Measurements from ENCODE around the gene LPA. TPM values are rescaled to one million over a fixed set of nuclear protein-coding genes. Genes with fewer than 3 reads are reported as not detected.
"Not testable (repeated sequence)": the region's sequence is repeated elsewhere in the genome, so short reads cannot be mapped to it uniquely, and the experiment has no call there.

The LPA gene
- polyA plus RNA-seq, 3 donors from 2014 or later, result not detected

- not testable (repeated sequence) for H3K4me3 Mint-ChIP-seq; DNase-seq; H3K4me1 Mint-ChIP-seq; H3K36me3 Mint-ChIP-seq; H3K9me3 Mint-ChIP-seq; H3K27me3 Mint-ChIP-seq (ENCODE audit: low read depth in 3 of 3); H3K27ac Mint-ChIP-seq
These were observed 68.8 kb downstream of the LPA start for GRCh38 chr6:160595297-160595696.

GRCh38 chr6:160586374-160586773 is 77.7 kb downstream of the LPA start:
- no peak for DNase-seq
- Mint-ChIP-seq H3K27ac (no peak overlapping the region), H3K4me1 (no peaks in the 10 kb centered on the region), H3K36me3 (no peaks in the 10 kb centered on the region), H3K4me3 (no peak overlapping the region), H3K27me3 (ENCODE audit: low read depth in 3 of 3) (peaks cover 2 to 9% (median 8%) of the 10 kb centered on the region in 3 donors), H3K9me3 (peaks cover 0 to 12% (median 3%) of the 10 kb centered on the region in 6 donors)

DNA sequence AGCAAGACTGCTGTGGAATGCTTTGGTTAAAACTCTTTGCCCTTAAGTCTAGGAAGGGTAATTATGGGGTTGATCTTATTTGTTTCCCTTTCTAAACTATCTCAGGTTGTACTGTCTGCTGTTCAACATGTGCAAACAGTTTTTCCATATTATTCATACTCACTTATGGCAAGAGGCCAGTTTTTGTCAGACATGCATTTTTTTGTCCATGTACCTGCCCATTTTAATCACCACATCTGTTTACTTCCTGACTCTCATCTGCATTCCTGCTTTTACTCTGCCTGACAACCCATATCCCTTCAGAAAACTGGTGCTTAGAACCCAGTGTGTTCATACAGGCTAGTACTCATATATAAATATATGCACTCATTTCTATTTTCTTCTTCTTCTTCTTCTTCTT is 80.3 kb downstream of the LPA start:
- Mint-ChIP-seq H3K4me3 (no peak overlapping the region), H3K9me3 (peaks cover 0 to 6% (median 3%) of the 10 kb centered on the region in 6 donors), H3K4me1 (no peaks in the 10 kb centered on the region), H3K27me3 (ENCODE audit: low read depth in 3 of 3) (peaks cover 2 to 19% (median 9%) of the 10 kb centered on the region in 3 donors), H3K27ac (no peak overlapping the region), H3K36me3 (no peaks in the 10 kb centered on the region)
- DNase-seq, result no peak

GRCh38 chr6:160581406-160581805 is 82.7 kb downstream of the LPA start:
- no peak for DNase-seq
- no peaks in the 10 kb centered on the region for H3K36me3 Mint-ChIP-seq
- H3K4me3 Mint-ChIP-seq, result no peak overlapping the region
- no peak overlapping the region for H3K27ac Mint-ChIP-seq
- H3K27me3 Mint-ChIP-seq (ENCODE audit: low read depth in 3 of 3), result peaks cover 2 to 15% (median 7%) of the 10 kb centered on the region in 3 donors
- H3K4me1 Mint-ChIP-seq, result no peaks in the 10 kb centered on the region
- peaks cover 0 to 6% (median 2%) of the 10 kb centered on the region in 6 donors for H3K9me3 Mint-ChIP-seq

DNA sequence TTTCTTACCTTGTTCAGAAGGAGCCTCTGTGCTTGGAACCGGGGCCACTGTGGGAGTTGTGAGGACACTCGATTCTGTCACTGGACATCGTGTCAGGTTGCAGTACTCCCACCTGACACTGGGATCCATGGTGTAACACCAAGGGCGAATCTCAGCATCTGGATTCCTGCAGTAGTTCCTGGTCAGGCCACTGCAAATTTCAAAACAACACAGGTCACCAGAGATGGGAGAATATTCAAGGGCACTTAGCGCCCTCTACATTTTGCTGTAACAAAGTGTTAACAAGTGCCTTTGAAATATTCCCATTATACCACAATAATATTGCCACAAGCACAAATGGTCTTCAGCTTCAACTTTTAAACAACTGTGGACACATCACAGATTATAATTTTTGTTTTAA is 85.6 kb downstream of the LPA start:
- H3K27me3 Mint-ChIP-seq (ENCODE audit: low read depth in 3 of 3), result peaks cover 1 to 19% (median 9%) of the 10 kb centered on the region in 3 donors
- H3K4me1 Mint-ChIP-seq, H3K36me3 Mint-ChIP-seq, H3K4me3 Mint-ChIP-seq, DNase-seq, H3K9me3 Mint-ChIP-seq, H3K27ac Mint-ChIP-seq: not testable (repeated sequence)

DNA sequence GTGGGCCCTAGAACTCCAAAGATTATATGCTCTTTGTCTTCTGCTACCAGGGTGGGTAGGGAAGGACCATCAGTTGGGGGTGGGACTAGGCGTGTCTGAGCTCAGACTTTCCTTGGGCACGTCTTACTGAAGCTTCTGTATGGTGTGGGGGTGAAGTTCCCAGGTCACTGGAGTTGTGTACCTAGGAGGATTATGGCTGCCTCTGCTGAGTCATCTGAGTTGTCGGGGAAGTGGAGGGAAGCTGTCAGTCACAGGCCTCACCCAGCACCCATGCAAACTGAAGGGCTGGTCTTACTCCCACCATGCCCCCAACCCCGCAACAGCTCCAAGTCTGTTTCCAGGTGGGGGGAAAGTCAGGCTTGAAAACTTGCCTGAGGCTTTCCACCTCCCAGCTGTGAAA is 90.1 kb downstream of the LPA start:
- Mint-ChIP-seq H3K4me1 (no peaks in the 10 kb centered on the region), H3K27me3 (ENCODE audit: low read depth in 3 of 3) (peaks cover 3 to 9% (median 4%) of the 10 kb centered on the region in 3 donors), H3K27ac (no peak overlapping the region), H3K9me3 (peaks cover 0 to 3% (median 1%) of the 10 kb centered on the region in 6 donors), H3K36me3 (no peaks in the 10 kb centered on the region), H3K4me3 (no peak overlapping the region)
- no peak for DNase-seq

DNA sequence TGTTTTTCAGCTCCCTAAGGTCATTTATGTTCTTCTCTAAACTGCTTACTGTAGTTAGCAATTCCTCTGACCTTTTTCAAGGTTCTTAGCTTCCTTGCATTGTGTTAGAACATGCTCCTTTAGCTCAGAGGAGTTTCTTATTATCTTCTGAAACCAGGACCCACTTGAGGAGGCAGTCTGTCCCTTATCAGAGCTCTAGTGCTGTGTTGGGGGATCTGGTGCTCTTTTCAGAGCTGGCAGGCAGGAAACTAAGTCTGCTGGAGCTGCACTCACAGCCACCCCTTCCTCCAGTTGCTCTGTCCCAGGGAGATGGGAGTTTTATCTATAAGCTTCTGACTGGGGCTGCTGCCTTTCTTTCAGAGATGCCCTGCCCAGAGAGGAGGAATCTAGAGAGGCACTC is 92.9 kb downstream of the LPA start:
- H3K27me3 Mint-ChIP-seq (ENCODE audit: low read depth in 3 of 3); H3K4me3 Mint-ChIP-seq; H3K9me3 Mint-ChIP-seq; DNase-seq; H3K27ac Mint-ChIP-seq; H3K4me1 Mint-ChIP-seq; H3K36me3 Mint-ChIP-seq: not testable (repeated sequence)

DNA sequence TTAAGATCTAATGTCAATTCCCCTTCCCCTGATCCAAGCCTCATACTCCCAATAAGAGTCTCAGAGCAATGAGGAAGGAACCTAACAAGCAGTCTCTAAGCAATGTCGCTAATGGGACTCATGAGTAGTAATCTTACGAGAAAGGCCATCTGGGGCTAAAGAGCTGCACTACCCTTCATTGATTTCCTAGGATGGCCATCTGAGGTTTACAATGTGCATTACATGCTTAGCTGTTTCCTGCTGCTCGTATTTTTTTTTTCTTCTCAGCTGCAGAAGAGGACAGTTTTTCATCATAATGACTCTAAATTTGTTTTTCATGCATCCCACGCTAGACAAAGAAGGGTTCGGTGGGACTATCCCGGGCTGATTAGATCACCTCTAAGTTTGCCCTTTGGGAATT is 119.3 kb downstream of the LPA start:
- Mint-ChIP-seq H3K27me3 (ENCODE audit: low read depth in 3 of 3) (peaks cover 2 to 15% (median 5%) of the 10 kb centered on the region in 3 donors), H3K4me3 (no peak overlapping the region), H3K36me3 (no peaks in the 10 kb centered on the region), H3K9me3 (no peaks in the 10 kb centered on the region), H3K4me1 (no peaks in the 10 kb centered on the region), H3K27ac (no peak overlapping the region)
- DNase-seq, result no peak

- H3K4me3 Mint-ChIP-seq, result no peak overlapping the region
- no peaks in the 10 kb centered on the region for H3K36me3 Mint-ChIP-seq
- no peak overlapping the region for H3K27ac Mint-ChIP-seq
- H3K27me3 Mint-ChIP-seq (ENCODE audit: low read depth in 3 of 3), result peaks cover 0 to 4% (median 0%) of the 10 kb centered on the region in 3 donors
- peak in 2 of 3 donors; percentile 14 to 26 for DNase-seq
- H3K4me1 Mint-ChIP-seq, result no peaks in the 10 kb centered on the region
- H3K9me3 Mint-ChIP-seq, result no peaks in the 10 kb centered on the region
These were observed 128.8 kb downstream of the LPA start for GRCh38 chr6:160535270-160535669.

DNA sequence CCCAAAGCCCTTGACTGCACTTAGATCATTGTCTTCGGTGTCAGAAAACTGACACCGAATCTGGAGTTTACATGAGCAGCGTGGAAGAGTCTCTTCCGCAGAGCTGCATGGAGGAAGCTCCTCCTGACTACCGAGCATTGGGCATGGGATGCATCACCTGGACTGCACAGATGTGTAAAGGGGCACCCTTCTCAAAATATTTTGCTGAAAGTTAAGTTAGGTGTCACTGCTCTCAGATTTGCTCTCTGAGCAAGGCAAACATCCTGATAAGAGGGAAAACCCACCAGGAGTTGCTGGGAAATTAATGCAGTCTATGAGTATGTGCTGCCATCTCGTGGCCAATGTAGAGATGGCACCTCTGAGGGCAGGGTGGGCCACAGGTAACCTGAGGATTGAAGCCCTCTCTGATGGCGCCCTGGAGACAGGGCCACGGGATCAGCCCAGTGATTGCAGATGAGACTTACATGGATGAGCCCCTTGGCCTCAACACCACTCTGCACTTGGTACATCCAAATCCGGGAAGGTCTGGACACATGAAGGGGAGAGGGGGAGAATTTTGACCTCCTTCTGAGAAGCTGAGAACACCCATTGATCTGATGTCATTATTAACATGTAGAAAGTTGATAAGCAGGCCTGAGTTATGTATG is 129.9 kb downstream of the LPA start:
- DNase-seq, result peak; percentile 57 to 63 (median 61)
- Mint-ChIP-seq H3K27me3 (ENCODE audit: low read depth in 3 of 3) (peaks cover 0 to 9% (median 0%) of the 10 kb centered on the region in 3 donors), H3K4me3 (no peak overlapping the region), H3K4me1 (no peaks in the 10 kb centered on the region), H3K27ac (no peak overlapping the region), H3K36me3 (peaks cover 0 to 1% (median under 1%) of the 10 kb centered on the region in 3 donors), H3K9me3 (no peaks in the 10 kb centered on the region)

DNA sequence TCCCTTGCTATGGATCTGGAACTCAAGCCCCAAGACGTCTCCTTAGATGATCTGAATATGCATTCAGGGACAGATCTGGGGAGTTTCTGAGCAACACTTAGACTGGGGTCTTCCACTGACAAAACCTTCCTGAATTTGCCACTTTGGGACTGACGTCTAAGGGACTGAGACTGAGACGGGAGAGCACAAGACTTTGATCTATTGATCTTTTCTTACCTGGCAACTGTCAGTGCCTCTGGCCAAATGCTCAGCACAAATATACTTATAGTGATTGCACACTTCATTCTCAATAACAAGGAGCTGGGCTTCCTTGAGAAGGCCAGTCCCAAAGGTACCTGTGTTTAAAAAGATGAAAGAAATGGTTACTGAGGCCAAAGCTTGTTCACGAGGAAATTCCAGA is 131.8 kb downstream of the LPA start:
- no peaks in the 10 kb centered on the region for H3K4me1 Mint-ChIP-seq
- H3K27me3 Mint-ChIP-seq (ENCODE audit: low read depth in 3 of 3), result peaks cover 0 to 11% (median 0%) of the 10 kb centered on the region in 3 donors
- H3K27ac Mint-ChIP-seq, result no peak overlapping the region

GRCh38 chr6:160531826-160532225 is 132.2 kb downstream of the LPA start:
- no peak for DNase-seq
- no peak overlapping the region for H3K27ac Mint-ChIP-seq
- peaks cover 0 to 4% (median 0%) of the 10 kb centered on the region in 6 donors for H3K9me3 Mint-ChIP-seq
- H3K4me1 Mint-ChIP-seq, result no peaks in the 10 kb centered on the region
- H3K27me3 Mint-ChIP-seq (ENCODE audit: low read depth in 3 of 3), result peaks cover 0 to 11% (median 2%) of the 10 kb centered on the region in 3 donors
- H3K4me3 Mint-ChIP-seq, result no peak overlapping the region
- H3K36me3 Mint-ChIP-seq, result peaks cover 0 to 5% (median 4%) of the 10 kb centered on the region in 3 donors

More for the DNA sequence above, 131.8 kb downstream of the LPA start:
- DNase-seq, result no peak
- peaks cover 0 to 5% (median 4%) of the 10 kb centered on the region in 3 donors for H3K36me3 Mint-ChIP-seq
- H3K9me3 Mint-ChIP-seq, result peaks cover 0 to 4% (median 0%) of the 10 kb centered on the region in 6 donors
- no peak overlapping the region for H3K4me3 Mint-ChIP-seq

GRCh38 chr6:160529524-160529923 is 134.6 kb downstream of the LPA start:
- not testable (repeated sequence) for H3K4me1 Mint-ChIP-seq, DNase-seq, H3K9me3 Mint-ChIP-seq, H3K4me3 Mint-ChIP-seq, H3K36me3 Mint-ChIP-seq, H3K27ac Mint-ChIP-seq
- H3K27me3 Mint-ChIP-seq (ENCODE audit: low read depth in 3 of 3), result peaks cover 0 to 11% (median 2%) of the 10 kb centered on the region in 3 donors

DNA sequence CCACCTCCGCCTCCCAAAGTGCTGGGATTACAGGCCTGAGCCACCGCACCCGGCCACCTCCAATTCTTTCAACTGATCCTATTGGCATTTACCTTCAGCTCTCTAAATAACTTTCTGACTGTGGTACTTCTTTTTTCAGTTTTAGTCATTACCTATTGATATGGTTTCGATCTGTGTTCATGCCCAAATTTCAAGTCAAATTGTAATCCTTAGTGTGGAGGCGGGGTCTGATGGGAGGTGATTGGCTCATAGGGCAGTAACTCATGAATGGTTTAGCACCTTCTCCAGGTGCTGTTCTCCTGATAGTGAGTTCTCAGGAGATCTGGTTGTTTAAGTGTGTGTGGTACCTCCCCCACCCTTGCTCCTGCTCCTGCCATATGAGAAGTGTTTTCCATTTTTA is 140.9 kb downstream of the LPA start:
- Mint-ChIP-seq H3K27me3 (ENCODE audit: low read depth in 3 of 3) (peaks cover 3 to 7% (median 5%) of the 10 kb centered on the region in 3 donors), H3K4me3 (no peak overlapping the region), H3K4me1 (peaks cover 24 to 26% of the 10 kb centered on the region in 2 donors), H3K36me3 (no peaks in the 10 kb centered on the region), H3K27ac (peak overlapping the region in 3 of 6 donors; percentile 9 to 47 (median 16)), H3K9me3 (peaks cover 0 to 2% (median 0%) of the 10 kb centered on the region in 6 donors)
- no peak for DNase-seq

Data from immature natural killer cell (primary cell).